ENCODE measurements around the gene DUSP22. TPM values are rescaled to one million over a fixed set of nuclear protein-coding genes. Genes with fewer than 3 reads are reported as not detected.
"Not testable (repeated sequence)": the region's sequence is repeated elsewhere in the genome, so short reads cannot be mapped to it uniquely, and the experiment has no call there.

The DUSP22 gene
- total and polyA plus RNA-seq, 2 donors (not counting 1 experiment from before 2014, with no cell fraction given): 10.9 to 13.7 TPM

DNA sequence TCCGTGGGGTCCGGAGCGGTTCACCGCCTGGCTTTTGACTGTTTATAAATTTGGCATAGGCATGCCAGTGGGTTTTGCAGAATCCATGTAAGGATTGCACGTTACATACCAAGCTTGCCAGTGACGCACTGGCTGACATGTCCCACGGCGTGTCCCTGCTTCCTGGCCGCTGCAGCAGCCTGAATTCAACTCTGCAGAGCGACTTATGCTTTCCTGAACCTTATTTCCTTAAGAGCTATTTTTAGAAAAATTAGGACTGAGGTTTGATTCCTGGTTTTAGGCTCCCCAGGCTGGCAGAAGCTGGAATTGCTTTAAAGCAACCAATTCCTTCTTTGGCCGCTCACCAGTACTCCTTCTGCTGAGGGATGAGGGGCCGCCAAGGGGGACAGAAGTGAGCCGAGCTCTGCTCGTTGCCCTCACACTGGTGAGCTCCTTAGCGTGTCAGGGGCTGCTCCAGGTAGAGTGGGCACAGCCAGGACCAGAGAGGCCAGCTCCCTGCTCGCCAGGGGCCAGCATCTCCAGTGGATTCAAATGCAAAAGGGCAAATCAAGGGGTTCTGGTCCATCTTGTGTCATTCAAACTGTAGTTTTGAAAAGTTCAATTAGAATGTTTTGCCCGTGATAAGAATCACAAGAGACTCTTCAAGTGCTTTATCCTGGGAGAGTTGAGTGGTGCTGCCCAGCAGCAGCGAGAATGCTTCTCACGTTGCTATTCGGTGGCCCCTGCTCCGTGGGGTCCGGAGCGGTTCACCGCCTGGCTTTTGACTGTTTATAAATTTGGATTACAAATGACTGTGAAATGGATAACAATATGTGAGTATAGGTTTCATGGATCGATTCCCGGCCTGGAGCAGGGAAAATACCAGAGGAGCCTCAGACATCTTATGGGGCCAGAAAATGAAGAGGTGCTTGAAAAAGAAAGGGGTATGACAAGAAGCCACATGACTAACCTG lies 81.8 kb downstream of the DUSP22 start:
- Histone ChIP-seq H3K79me2 (ENCODE audit: control insufficient read depth, insufficient read depth, low read length) (no peaks in the 10 kb centered on the region), H3K4me1 (ENCODE audit: control insufficient read depth, extremely low read depth, insufficient read depth, low read length) (no peaks in the 10 kb centered on the region), H3K27me3 (ENCODE audit: control insufficient read depth, insufficient read depth, low read length) (peaks cover 13% of the 10 kb centered on the region), H3K36me3 (ENCODE audit: control insufficient read depth, insufficient read depth, low read length) (no peaks in the 10 kb centered on the region), H3K9me3 (ENCODE audit: control insufficient read depth, insufficient read depth, low read depth, low read length) (no peaks in the 10 kb centered on the region), H3K4me3 (replicated peaks in 1 of 4; ENCODE audit: control extremely low read depth in 1 of 4, insufficient read depth in 1 of 4, low read depth in 3 of 4, low read length in 4 of 4) (no peak overlapping the region), H4K20me1 (ENCODE audit: control insufficient read depth, extremely low read depth, insufficient read depth, low read length) (no peaks in the 10 kb centered on the region), H2AFZ (ENCODE audit: low read length) (no peak overlapping the region), H3K4me2 (ENCODE audit: extremely low read depth, insufficient read depth, low read length) (no peak overlapping the region), H3K27ac (ENCODE audit: insufficient read depth, low read length) (no peak overlapping the region), H3K9ac (ENCODE audit: insufficient read depth, low read length) (no peak overlapping the region)
- TF ChIP-seq EZH2 (IDR thresholded peaks at IDR 0.05; ENCODE audit: low read length, missing control alignments): no peak
- TF ChIP-seq, protein P1, sequence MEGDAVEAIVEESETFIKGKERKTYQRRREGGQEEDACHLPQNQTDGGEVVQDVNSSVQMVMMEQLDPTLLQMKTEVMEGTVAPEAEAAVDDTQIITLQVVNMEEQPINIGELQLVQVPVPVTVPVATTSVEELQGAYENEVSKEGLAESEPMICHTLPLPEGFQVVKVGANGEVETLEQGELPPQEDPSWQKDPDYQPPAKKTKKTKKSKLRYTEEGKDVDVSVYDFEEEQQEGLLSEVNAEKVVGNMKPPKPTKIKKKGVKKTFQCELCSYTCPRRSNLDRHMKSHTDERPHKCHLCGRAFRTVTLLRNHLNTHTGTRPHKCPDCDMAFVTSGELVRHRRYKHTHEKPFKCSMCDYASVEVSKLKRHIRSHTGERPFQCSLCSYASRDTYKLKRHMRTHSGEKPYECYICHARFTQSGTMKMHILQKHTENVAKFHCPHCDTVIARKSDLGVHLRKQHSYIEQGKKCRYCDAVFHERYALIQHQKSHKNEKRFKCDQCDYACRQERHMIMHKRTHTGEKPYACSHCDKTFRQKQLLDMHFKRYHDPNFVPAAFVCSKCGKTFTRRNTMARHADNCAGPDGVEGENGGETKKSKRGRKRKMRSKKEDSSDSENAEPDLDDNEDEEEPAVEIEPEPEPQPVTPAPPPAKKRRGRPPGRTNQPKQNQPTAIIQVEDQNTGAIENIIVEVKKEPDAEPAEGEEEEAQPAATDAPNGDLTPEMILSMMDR (conservative IDR thresholded peaks at IDR 0.05 in 1 of 2, IDR thresholded peaks at IDR 0.05 in 1 of 2; ENCODE audit: low read depth in 1 of 2, low read length in 2 of 2): peak in 1 of 2 donors; percentile 38
- peak in 1 of 2 donors; percentile 48 for DNase-seq (ENCODE audit: low read depth in 2 of 2)

DNA sequence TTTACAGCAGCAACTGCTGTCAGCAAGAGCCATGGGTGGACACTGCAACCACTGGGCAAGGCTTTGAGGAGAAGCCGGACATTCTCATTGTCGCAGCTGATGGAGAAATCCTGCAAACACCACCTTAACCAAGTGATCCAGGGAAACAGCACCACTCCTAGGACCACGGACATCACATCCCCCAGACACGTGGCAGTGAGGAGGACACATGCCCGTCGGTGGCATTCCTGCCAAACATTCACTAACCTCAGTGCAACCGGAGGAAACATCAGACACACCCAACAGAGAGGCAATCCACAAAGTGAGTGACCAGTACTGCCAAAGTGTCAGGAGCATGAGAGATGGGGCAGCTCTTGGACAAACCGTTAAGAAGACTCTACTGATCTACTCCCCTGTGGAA lies 82.7 kb downstream of the DUSP22 start:
- Histone ChIP-seq H4K20me1 (ENCODE audit: control insufficient read depth, extremely low read depth, insufficient read depth, low read length) (no peaks in the 10 kb centered on the region), H3K9ac (ENCODE audit: insufficient read depth, low read length) (no peak overlapping the region), H3K36me3 (ENCODE audit: control insufficient read depth, insufficient read depth, low read length) (no peaks in the 10 kb centered on the region), H3K4me3 (replicated peaks in 1 of 4; ENCODE audit: control extremely low read depth in 1 of 4, insufficient read depth in 1 of 4, low read depth in 3 of 4, low read length in 4 of 4) (no peak overlapping the region), H3K9me3 (ENCODE audit: control insufficient read depth, insufficient read depth, low read depth, low read length) (no peaks in the 10 kb centered on the region), H3K4me2 (ENCODE audit: extremely low read depth, insufficient read depth, low read length) (no peak overlapping the region), H2AFZ (ENCODE audit: low read length) (no peak overlapping the region), H3K4me1 (ENCODE audit: control insufficient read depth, extremely low read depth, insufficient read depth, low read length) (no peaks in the 10 kb centered on the region), H3K79me2 (ENCODE audit: control insufficient read depth, insufficient read depth, low read length) (no peaks in the 10 kb centered on the region), H3K27me3 (ENCODE audit: control insufficient read depth, insufficient read depth, low read length) (peaks cover 13% of the 10 kb centered on the region), H3K27ac (ENCODE audit: insufficient read depth, low read length) (no peak overlapping the region)
- TF ChIP-seq EZH2 (IDR thresholded peaks at IDR 0.05; ENCODE audit: low read length, missing control alignments): no peak
- TF ChIP-seq, protein P1 (conservative IDR thresholded peaks at IDR 0.05 in 1 of 2, IDR thresholded peaks at IDR 0.05 in 1 of 2; ENCODE audit: low read depth in 1 of 2, low read length in 2 of 2): no peak
- no peak for DNase-seq (ENCODE audit: low read depth in 2 of 2)

DNA sequence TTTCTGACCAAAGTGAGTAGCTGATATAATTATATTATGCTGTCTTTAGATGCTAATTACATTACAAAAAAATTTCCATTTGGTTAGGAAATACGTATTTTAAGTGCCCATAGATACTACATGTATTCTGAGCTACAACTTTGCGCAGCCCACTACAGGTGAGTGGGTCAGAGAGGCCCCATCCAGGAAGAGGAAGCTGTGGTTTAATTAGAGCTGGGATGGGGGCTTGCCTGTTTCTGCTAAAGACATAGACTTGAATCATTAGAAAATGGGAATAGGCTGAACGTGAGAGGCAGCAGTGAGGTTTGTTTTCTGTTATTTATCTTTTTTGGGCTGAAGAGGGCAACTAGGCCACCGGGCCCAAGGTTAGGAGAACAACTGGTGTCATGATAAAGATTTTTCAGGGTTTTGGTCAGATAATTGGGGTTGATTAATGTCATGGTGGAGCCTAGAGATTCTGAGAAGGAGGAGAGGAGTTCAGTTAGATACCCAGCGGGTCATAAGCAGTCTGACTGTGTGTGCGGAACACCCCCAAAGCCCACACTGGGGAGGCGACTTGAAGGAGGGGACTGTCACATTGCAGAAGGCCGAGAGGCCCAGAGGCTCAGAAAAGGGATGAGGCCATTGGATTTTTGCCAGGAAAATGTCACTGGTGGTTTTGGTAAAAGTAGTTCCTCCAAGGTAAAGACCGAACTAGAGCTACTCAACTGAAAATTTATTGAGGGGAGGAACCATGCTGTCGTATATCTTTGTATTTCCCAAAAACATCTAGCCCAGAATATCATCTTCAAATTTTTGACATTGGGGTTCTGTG lies 84.7 kb downstream of the DUSP22 start:
- Histone ChIP-seq H3K79me2 (ENCODE audit: control insufficient read depth, insufficient read depth, low read length) (no peaks in the 10 kb centered on the region), H3K4me2 (ENCODE audit: extremely low read depth, insufficient read depth, low read length) (no peak overlapping the region), H3K36me3 (ENCODE audit: control insufficient read depth, insufficient read depth, low read length) (no peaks in the 10 kb centered on the region), H3K27me3 (ENCODE audit: control insufficient read depth, insufficient read depth, low read length) (peaks cover 13% of the 10 kb centered on the region), H2AFZ (ENCODE audit: low read length) (no peak overlapping the region), H3K9me3 (ENCODE audit: control insufficient read depth, insufficient read depth, low read depth, low read length) (no peaks in the 10 kb centered on the region), H3K9ac (ENCODE audit: insufficient read depth, low read length) (no peak overlapping the region), H3K4me1 (ENCODE audit: control insufficient read depth, extremely low read depth, insufficient read depth, low read length) (no peaks in the 10 kb centered on the region), H3K27ac (ENCODE audit: insufficient read depth, low read length) (no peak overlapping the region), H4K20me1 (ENCODE audit: control insufficient read depth, extremely low read depth, insufficient read depth, low read length) (no peaks in the 10 kb centered on the region), H3K4me3 (replicated peaks in 1 of 4; ENCODE audit: control extremely low read depth in 1 of 4, insufficient read depth in 1 of 4, low read depth in 3 of 4, low read length in 4 of 4) (no peak overlapping the region)
- DNase-seq (ENCODE audit: low read depth in 2 of 2): no peak
- TF ChIP-seq, protein P1 (conservative IDR thresholded peaks at IDR 0.05 in 1 of 2, IDR thresholded peaks at IDR 0.05 in 1 of 2; ENCODE audit: low read depth in 1 of 2, low read length in 2 of 2): no peak
- TF ChIP-seq EZH2 (IDR thresholded peaks at IDR 0.05; ENCODE audit: low read length, missing control alignments): no peak

DNA sequence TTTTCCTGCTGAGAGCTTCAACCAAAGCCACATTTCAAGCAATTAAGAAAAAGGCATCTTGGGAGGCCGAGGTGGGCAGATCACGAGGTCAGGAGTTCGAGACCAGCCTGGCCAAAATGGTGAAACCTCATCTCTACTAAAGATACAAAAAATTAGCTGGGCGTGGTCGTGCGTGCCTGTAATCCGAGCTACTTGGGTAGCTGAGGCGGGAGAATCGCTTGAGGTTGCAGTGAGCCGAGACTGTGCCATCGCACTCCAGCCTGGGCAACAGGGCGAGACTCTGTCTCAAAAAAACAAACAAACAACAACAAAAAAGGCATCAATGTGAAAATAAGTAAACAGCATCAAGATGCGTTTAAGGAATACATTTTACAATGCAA lies 85.3 kb downstream of the DUSP22 start:
- not testable (repeated sequence) for H3K9ac ChIP-seq (ENCODE audit: insufficient read depth, low read length); H3K4me2 ChIP-seq (ENCODE audit: extremely low read depth, insufficient read depth, low read length); H3K27ac ChIP-seq (ENCODE audit: insufficient read depth, low read length); H3K79me2 ChIP-seq (ENCODE audit: control insufficient read depth, insufficient read depth, low read length); H3K4me3 ChIP-seq (replicated peaks in 1 of 4; ENCODE audit: control extremely low read depth in 1 of 4, insufficient read depth in 1 of 4, low read depth in 3 of 4, low read length in 4 of 4); H2AFZ ChIP-seq (ENCODE audit: low read length); DNase-seq (ENCODE audit: low read depth in 2 of 2); H3K36me3 ChIP-seq (ENCODE audit: control insufficient read depth, insufficient read depth, low read length); H3K9me3 ChIP-seq (ENCODE audit: control insufficient read depth, insufficient read depth, low read depth, low read length); H4K20me1 ChIP-seq (ENCODE audit: control insufficient read depth, extremely low read depth, insufficient read depth, low read length); H3K4me1 ChIP-seq (ENCODE audit: control insufficient read depth, extremely low read depth, insufficient read depth, low read length); H3K27me3 ChIP-seq (ENCODE audit: control insufficient read depth, insufficient read depth, low read length)
